ENCODE measurements around the gene OSTM1.

The OSTM1 gene, protein sequence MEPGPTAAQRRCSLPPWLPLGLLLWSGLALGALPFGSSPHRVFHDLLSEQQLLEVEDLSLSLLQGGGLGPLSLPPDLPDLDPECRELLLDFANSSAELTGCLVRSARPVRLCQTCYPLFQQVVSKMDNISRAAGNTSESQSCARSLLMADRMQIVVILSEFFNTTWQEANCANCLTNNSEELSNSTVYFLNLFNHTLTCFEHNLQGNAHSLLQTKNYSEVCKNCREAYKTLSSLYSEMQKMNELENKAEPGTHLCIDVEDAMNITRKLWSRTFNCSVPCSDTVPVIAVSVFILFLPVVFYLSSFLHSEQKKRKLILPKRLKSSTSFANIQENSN

DNA sequence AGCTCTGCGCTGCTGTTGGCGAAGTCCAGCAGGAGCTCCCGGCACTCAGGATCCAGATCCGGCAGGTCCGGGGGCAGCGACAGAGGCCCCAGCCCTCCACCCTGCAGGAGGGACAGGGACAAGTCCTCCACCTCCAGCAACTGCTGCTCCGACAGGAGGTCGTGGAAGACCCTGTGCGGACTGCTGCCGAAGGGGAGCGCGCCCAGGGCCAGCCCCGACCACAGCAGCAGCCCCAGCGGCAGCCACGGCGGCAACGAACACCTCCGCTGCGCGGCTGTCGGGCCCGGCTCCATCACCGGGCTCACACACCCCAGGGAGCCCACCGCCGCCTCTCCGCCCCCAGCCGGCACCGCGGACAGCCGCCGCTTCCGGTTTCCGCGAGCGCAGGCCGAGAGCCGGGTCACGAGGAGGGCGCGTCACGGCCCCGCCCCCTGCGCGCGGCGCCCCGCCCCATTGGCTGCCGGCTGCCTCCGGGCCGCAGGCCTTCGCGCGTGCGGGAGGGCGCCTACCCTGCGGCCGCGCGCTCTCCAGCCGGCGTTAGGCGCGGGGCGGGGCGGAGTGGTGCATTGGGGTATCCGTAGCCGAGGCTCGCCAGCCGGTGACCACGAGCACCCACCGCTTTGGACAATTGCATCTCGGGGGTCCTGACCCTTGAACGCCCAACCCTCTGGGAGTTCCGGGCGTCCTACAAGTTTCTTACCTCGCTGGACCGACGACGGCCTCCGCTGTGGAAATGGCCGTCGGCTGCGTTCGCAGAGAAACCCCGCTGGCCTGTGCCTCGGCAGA is at the start of gene OSTM1:
Gene OSTM1, minus strand, starts transcription at position 383 of the 786 bp plus-strand sequence. Its CDS starts 90 bp downstream, at position 293.
- peak; percentile 81 to 94 (median 89) for DNase-seq (ENCODE audit: low read depth in 3 of 3, low spot score in 1 of 3)

DNA sequence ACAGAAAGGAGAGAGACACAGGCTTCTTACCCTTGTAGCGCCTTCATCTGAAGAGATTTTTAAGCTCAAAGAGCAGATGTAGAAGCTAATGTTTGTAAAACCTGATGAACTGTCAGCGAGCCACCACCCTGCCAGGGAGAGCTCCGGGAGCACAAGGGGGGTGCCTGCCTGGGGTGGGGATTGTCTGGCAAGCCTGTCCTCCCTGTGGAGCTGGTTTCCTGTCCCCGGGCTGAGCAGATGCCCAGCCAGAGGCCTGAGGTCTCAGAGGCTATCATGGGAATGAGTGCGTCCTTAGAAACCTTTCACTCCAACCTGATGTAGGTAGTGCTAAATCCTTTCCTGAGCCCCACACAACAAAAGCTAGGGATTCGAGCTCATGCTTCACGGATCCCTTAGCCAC is 49.4 kb upstream of the OSTM1 start:
- no peak for DNase-seq (ENCODE audit: low read depth in 3 of 3, low spot score in 1 of 3)

DNA sequence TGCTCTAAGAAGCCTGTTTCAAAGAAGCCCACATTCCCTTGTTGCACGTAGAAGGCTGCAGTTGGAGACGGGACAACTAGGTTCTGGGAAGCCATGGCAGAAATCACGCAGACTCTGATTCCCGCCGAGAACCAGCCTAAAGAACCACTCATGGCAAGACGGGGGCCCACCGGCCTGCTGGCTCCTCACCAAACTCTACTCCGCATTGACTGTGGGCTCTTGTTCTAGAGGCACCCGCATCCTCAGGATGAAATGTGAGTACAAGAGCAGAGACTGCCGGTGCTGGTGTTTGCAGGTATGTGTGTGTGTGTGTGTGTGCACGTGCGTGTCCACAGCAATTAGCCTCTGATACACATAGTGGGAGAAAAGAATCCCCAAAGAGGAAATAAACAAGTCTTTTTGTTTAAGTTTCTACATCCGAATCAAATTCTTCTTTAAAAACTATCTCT is 49.0 kb upstream of the OSTM1 start:
- DNase-seq (ENCODE audit: low read depth in 3 of 3, low spot score in 1 of 3) = no peak

DNA sequence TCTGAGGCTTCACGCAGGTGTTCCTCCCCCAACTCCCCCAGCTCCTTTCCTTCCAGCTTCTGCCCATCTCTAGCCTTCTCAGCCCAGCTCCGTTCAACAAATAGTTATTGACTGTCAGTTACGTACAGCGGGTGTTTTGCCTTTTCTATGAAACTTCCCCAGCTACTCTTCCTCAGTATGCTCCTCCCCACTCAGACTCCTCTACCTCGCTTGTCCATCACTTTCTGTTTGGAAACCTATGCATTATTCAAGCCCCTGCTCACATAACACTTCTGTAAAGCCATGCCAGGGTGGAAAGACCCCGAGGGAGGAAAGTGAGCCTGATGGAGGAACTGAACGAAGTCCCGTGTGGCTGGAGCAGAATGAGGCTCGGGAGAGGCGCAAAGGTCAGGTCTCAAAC is 47.1 kb upstream of the OSTM1 start:
- DNase-seq (ENCODE audit: low read depth in 3 of 3, low spot score in 1 of 3) = no peak

DNA sequence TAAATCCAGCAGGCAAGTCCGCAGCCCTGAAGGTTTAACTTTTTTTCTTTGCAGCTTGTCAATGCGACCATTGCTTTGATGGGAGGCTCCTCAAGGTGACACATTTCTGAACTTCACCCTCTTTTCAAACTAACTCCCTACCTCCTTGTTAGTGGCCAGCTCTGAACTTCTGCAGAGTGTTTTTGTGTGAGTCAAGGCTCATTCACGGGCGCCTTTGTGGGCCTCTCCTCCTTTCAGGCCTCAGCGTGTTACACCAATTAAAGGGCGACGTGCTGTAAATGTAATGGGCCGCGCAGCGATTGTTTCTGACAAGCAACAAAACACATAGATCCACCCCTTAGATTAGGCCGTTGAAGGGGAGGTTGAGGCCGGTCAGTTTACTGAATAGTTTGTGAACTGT is 45.8 kb upstream of the OSTM1 start:
- no peak for DNase-seq (ENCODE audit: low read depth in 3 of 3, low spot score in 1 of 3)

DNA sequence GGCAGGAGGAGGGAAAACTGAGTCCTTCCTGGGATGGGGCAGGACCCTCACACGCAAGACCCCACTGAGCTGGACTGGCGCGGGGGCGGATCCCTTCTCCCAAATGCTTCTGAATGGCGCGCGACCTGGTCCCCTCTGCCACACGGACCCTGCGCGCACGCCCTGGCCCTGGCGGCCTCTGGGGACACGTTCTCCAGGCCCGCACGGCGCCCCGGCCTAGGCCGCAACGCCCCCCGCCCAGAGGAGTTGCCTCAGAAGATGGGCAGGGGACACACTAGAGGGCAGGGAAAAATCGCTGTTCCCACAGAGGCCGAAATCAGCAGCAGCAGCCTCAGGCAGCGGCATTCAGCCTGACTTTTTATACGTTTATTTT is 45.2 kb upstream of the OSTM1 start:
- no peak for DNase-seq (ENCODE audit: low read depth in 3 of 3, low spot score in 1 of 3)

DNA sequence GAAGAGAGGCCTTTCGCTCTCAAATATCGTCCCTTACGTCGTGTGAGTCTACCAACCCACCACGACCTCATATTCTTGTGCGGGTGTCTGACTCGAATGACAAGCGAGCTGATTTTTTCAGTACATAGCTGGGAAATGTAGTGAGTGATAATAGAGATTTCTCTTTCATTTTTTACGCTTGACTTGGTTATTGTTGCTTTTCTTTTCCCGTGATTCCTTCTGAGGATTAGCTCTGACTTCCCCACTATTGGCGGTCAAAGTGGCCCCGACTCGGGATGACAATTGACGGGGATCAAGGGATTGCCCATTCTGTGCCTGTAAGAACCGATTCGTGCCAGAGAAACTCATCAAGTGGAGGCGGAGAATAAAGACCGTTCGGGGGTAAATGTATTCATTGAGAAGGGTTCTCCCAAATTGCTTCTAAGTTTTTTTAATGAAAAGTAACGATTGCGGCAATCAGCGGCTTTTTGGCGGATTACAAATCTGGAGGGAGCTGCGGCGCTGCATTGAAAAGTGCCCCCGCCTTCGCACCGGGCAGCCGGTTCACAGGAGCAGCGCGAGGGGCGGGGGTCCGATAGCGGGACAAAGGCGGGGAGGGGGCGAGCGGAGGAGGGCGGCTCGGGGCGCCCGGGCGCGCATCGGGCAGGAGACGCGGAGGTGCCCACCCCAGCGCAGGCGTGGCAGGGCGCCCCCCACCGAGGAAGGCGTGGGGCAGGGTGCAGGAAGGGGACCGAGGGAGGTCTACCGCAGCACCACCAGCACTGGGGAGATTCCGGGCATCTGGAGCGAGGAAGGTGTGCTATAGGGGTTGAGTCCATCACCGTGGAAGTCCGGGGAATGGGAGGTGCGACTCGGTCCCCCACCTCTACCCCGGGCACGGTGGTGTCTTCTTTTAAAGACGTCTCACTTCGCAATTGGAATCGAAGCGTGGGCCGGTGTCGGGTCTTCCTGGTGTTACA is 44.5 kb upstream of the OSTM1 start:
- no peak for DNase-seq (ENCODE audit: low read depth in 3 of 3, low spot score in 1 of 3)

DNA sequence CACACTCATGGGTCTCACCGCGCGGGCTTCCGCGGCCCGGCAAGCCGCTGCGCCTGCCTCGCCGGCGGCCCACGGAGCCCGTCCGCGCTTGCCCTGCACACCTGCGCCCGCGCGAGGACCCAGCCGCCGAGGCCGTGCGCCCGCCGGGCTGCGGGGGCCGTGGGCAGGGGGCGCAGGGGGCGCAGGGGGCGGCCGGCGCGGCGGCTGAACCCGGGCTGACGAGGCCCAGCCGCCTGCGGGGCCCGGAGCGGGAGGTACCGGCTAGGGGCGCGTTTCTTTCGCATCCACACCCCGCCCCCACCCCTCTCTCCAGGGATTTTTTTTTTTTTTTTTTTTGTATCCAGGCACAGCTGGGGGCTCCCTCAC is 43.8 kb upstream of the OSTM1 start:
- DNase-seq (ENCODE audit: low read depth in 3 of 3, low spot score in 1 of 3) = no peak

DNA sequence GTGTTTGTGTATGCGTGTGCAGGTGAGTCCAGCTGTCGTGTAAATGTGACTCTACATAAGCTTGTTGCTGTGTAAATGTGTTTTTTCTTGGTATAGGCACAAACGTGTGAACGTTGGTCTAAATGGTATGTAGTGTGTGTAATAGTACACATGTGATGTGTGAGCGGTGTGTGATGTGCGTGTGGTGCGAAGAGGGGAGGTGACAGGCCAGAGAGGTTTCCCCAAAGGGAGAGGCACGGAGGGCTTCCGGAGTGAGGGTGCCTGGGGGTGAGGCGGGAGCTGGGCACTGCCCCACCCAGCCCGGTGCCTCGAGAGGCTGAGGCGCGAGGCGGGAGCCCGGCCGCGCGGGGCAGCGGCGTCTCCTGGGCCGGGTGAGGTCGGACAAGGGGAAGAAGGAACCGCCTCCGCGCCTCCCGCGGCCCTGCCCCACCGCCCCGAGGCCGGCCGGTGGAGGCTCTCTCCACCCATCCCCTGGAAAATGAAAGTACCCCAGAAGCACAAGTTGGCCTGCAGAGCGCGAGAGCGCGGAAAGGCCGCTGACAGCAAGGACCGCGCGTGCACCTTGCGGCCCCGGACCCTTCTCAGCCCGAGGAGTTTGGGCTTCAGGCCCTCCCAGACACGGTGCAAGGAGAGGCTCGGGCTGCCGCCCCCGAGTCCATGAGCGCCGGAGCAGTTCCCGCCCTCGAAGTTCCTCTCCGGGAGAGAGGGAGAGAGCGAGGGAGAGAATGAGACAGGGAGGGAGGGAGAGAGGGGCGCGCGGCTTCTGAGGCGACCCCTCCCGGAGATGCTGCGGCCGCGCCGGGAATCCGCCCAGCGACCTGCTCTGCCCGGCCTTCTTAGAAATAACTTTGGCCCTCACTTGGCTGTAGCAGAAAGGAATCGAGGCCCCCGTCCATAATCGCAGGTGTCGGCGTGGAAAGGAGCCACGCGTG is 43.2 kb upstream of the OSTM1 start:
- DNase-seq (ENCODE audit: low read depth in 3 of 3, low spot score in 1 of 3) = no peak

DNA sequence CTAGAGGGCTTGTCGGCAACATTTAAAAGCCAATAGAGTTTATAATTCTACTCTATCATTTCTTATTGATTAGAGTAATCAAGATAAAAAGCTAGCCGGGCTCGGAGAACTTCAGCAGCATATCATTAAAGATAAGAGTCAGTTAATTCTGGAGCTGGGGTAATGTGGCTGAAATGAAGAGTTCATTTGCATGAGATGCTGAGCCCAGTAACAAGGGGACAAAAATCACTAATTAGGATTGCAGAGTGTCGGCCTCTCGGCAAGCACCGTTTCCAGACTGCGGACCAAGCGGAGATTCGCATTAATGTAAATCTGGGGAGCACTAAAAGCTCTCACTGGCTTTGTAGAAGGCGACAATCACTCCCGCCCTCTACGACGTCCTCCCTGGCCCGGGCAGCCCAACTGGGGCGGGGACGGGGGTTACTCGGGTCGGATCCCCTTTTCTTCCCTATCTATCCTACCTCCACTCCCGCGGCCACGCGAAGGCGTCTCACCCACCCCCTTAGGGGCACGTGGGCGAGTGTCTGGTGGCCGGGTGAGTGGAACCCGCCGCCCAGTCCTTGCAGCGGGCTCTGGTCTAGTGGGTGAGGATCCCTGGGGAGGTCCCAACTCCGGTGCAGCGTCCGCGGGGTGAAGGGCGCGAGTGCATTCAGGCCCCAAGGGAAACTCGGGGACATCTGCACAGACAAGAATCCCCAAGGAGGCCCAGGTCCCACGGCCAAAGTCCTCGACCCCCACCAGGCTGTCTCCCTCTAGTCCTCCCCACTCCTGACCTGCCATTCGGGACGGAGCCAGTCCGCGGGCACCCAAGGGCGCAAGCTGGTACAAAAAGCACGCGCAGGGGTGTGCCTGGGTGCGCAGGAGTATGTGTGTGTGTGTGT is 42.2 kb upstream of the OSTM1 start:
- no peak for DNase-seq (ENCODE audit: low read depth in 3 of 3, low spot score in 1 of 3)

DNA sequence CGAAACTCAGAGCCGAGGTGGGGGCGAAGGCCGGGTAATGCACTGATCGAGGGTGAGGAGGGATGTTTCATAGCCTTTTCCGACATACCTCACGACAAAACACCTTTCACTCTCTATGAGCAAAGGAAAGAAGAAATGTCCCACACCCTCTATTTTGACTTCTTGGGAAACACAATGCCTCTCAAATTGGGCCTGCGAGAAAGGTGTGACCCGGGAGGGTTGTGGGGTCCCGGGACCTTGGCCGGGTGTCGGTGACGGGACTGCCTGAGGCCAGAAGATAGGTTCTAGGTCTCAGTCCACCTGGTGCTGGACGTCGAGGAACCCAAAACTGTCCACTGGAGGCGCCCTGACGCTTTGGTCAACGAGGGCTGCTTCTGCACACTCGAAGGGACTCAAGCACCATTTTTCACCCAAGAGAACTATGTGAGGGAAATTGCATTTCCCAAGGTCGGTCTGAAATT is 41.1 kb upstream of the OSTM1 start:
- no peak for DNase-seq (ENCODE audit: low read depth in 3 of 3, low spot score in 1 of 3)

DNA sequence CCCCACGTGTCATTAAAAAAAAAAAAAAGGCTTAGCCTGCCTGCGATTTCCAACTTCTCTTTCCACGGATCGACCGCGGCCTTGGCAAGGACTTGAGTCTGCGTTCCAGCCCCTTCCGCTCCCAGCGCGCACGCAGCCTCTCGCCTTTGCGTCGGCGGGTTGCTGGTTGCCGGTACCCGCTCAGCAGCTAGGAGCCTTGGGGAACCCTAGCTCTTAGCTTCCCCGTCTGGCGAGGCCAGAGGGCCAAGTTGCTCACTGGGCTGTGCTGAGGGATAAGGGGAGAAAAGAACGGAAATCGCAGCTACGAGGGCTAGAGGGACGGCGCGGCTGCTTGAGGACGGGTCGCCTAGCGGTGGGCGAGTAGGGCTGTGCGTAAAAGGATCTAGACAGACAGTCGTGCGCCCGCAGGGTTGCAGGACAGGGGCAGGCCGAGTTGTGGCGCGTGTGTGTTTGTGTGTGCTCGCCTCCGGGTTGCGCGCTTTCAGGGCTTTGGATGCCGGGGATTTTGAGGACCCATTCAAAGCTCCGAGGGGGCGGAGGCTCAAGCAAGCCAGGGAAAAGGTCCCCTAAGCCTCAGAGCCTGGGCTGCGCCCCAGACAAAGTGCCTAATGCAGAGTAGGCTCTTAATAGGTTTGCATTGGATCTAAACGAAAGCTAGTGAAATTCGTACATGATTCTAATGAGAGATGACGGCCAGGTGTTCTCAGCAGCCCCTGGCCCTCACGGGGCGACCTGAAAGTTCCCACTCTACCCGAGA is 40.5 kb upstream of the OSTM1 start:
- DNase-seq (ENCODE audit: low read depth in 3 of 3, low spot score in 1 of 3) = no peak

DNA sequence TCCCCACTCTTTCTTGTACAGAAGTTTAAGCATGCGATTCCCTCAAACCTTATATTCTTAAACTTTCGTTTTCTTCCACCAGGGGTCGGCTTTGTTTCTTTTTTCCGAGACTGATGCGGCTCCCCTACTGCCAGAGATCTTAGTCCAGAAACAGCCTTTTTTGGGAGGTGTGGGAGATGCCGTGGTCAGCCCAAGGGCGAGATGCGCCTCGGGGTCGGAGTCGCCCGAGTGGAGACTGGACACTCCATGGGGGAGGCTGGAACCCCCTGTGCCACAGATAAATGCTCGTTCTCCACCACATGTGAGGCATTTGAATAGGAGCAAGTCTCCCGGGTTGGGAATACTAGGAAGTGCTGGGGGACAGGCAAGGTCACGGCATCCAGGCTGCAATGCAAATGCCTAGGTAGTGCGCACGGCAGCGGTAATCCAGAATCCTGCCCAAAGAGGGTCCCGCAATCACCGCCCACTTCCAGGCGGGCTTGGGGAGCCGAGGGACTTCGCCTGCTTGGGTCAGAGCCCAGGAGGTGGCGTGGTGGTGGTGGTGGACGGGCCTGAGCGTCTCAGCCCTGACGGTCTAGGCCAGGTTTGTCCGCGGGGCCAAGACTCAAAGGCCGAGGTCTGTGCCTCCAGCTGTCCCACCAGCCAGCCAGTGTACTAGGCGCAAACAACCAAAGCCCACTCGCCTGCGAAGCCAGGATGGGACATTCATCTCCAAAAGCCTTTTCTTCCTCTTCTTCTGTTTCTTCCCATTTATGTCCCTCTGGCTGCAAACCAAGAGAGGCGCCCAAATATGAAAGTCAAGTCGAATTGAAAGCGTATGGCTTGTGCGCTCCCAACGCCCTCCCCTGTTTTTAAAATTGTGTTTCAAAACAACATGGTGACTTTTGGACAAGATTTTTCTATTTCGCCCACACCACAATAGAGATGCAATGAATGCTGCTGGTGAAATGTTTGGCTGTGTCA is 39.3 kb upstream of the OSTM1 start:
- no peak for DNase-seq (ENCODE audit: low read depth in 3 of 3, low spot score in 1 of 3)

DNA sequence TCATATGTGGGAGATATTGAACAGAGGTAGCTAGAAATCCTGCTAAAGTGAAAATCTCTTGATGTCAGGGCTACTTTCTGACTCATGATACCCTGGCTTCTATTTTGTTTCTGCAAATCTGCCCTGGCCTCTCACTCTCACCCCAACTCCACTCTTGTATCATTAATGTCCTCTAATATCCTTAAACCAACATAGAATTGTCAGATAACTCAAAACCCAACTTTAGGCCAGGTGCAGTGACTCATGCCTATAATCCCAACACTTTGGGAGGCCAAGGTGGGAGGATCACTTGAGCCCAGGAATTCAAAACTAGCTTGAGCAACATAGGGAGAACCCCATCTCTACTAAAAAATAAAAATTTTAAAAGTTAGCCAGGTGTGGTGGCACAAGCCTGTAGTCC is 33.8 kb upstream of the OSTM1 start:
- DNase-seq (ENCODE audit: low read depth in 3 of 3, low spot score in 1 of 3) = no peak

DNA sequence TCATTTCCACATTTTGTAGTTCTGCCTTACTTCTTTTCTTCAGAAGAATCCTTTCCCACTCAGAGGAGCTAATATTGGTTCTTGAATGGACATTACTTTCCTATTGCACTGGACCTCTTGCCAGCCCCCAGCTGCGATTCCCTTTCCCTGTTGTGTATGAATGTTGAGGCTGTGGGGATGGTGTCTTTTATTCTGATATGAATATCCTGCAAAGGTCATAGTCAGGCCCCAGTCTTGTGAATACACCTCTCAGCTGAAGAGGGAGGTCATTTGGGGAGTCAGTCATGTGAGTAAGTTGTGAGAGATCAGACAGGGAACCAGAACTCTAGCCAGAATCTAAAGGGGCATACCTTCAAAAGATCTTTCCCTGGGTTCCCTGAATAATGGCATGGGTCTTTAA is 32.6 kb upstream of the OSTM1 start:
- DNase-seq (ENCODE audit: low read depth in 3 of 3, low spot score in 1 of 3) = no peak

DNA sequence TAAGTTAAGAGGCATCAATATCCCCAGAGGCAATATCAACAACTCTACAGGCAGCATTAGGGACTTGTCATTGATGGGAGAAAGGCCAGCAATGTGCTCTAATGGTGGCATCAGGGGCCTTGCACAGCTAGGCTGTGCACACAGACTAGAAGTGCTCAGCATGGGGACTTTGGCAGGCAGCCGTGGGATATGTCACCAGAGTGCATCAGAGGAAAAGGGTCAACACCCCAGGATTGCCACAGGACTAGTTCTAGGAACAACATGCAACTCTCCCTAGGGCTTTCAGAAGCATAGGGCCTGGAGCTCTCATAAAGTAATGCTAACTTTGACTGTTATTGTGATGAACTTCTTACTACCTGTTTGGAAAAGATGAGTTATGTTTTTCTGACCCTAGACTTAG is 32.2 kb upstream of the OSTM1 start:
- no peak for DNase-seq (ENCODE audit: low read depth in 3 of 3, low spot score in 1 of 3)

DNA sequence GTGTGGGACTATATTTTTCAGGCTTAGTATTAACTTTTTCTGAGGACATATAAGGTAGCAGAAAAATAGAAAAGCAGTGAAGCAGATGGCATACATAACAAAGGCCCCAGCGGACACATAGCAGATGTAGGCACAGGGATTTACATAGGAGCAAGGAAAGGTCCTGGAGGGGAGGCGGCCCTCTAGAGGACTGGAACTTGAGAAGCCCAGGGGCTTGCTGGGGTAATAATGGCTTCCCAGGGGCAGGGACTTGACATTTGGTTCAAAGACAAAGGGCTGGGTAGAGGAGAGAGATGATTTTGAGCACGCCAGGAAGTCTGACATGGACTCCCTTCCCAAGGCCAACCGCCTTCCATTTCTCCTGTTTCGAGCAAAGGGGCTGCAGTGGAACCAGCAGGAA is 31.7 kb upstream of the OSTM1 start:
- no peak for DNase-seq (ENCODE audit: low read depth in 3 of 3, low spot score in 1 of 3)

DNA sequence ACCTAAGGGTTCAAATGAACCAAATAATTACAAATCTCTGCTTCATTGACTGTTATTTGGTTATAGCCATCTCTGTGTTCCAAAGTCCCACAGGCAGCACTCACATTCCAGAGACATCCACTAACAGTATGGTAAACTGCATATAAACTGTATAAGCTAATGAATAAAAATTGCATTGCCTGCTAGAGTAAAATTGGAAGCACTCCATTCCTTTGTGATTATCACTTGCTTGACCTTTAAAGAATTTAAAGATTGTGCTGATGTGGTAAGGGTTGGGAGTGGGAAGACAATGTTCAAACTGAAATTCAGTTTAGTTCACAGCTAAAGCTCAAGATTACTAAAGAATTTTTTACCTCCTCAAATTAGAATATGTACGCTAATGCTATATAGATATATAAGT is 31.0 kb upstream of the OSTM1 start:
- DNase-seq (ENCODE audit: low read depth in 3 of 3, low spot score in 1 of 3) = no peak

Measured in stimulated activated CD4-positive, alpha-beta T cell treated with anti-CD3 and anti-CD28 coated beads, TNF-alpha, amount 100 ng/mL, for 1 hour (primary cell).